CD4-positive, alpha-beta T cell treated with Interleukin-10 for 1 hour (primary cell): Measurements from ENCODE around the gene TBC1D22A.
"Not testable (repeated sequence)": the region's sequence is repeated elsewhere in the genome, so short reads cannot be mapped to it uniquely, and the experiment has no call there.

ENCODE experiments used
- DNase-seq: peaks from one replicate; pipeline ENCODE4 v3.0.0-alpha.2; 2020

The TBC1D22A gene

DNA sequence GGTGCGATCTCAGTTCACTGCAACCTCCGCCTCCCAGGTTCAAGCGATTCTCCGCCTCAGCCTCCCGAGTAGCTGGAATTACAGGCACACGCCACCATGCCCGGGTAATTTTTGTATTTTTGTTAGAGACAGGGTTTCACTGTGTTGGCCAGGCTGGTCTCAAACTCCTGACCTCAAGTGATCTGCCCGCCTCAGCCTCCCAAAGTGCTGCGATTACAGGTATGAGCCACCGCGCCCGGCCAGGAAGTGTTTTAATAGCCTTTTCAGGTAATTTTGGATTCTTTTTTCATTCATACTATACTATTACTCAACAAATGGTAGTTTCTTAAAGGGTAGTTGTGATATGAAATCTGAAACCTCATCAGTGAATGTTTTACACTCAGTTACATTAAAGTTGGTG lies 216.2 kb downstream of the TBC1D22A start:
- not testable (repeated sequence) for DNase-seq

DNA sequence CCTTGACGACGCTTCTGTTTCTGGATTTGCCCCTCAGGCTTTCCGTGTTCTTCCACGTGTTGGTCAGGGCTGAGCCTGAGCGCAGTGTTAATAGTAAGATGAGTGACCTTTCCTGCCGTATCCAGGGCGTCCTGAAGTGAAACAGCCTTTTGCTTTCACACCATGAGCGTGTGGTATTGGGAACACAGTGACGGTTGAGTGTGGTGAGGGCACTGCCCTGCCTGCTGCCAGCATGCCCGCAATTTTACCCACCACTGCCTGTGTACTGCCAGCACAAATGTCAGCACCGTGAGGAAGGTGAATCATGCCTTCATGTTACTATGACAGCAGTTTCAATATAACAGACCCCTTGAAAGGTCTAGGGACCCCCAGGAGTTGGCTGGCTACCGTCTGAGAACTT lies 217.1 kb downstream of the TBC1D22A start:
- DNase-seq, result no peak

GRCh38 chr22:46980392-46980791 lies 217.9 kb downstream of the TBC1D22A start:
- DNase-seq, result no peak

GRCh38 chr22:46982635-46983034 lies 220.2 kb downstream of the TBC1D22A start:
- DNase-seq, result no peak

DNA sequence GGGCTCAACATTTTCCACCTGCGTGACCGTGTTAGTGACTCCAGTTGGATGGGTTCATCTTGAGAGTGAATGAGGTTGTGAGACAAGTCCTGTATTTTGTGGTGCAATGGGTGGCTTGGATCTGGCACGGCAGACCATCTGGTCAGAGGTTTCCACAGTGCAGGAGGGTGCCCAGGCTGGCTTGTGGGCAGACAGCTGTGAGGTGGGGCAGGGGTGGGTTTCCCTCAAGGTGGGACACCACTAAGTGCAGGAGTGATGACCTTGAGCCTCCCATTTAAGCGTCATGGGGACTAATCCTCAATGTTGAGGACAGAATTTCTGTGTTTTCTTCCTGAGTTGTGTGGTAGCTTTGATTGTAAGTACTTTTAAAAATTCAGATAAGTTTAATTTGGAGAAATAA lies 220.6 kb downstream of the TBC1D22A start:
- no peak for DNase-seq

GRCh38 chr22:46984751-46985506 lies 222.5 kb downstream of the TBC1D22A start:
- DNase-seq, result no peak

DNA sequence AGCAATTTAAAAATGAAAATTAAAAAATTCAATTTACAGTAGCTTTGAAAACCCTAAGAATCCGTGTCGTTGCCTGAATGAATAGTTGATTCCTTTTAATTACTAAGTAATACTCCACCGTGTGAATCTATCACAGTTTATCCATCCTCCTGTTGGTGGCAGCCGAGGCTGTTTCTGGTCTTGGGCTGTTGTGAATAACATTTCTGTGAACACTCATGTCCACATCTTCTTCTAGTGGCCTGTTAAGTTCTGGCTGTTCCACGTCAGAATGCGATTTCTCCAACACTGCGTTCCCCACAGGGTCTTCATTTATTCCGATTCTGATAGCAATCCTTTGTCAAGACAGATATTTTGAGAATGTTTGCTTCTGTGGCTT lies 223.0 kb downstream of the TBC1D22A start:
- DNase-seq, result no peak

DNA sequence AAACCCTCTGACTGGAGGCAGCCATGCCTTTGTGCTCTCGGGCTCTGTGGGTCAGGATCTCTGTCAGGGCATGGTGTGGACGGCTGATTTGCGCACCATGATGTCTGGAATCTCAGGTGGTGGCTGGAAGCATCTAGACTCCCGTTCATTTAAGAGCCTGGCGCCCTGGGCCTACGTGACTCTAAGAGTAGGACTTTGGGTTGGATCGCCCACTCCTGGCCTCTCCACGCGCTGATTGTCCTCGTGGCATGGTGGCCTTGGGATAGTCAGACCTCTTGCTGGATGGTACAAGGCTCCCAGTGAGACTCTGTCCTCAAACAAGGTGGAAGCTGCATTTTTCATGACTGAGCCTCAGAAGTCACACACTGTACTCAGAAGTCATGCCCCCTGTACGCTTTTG lies 224.3 kb downstream of the TBC1D22A start:
- no peak for DNase-seq

DNA sequence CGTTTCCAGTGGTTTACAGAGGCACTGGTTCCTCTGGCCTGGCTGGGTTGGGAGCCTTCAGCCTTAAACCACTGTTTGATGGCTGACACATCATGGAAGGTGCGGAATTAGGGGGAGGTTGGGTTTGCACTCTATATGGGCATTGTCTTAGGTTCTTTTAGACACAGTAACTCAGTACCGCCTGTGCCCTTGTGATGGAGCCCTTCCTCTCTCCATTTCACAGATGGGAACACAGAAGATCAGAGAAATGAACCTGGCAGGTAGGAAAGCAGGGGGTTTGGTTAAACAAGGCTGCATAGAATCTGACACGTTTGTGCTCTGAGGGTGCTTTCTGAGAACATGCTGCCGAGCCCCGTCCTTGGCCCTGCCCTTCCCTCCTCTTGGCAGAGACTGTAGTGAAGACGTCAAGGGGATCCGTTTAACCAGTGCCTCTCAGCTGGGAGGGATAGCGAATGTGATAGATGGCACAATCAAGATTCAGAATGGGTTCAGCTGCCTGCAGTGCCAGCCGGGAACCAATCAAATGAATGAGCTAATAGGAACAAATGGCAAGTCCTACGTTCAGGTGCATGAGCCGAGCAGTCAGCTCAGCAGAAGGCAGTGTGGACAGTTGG lies 228.6 kb downstream of the TBC1D22A start:
- no peak for DNase-seq

DNA sequence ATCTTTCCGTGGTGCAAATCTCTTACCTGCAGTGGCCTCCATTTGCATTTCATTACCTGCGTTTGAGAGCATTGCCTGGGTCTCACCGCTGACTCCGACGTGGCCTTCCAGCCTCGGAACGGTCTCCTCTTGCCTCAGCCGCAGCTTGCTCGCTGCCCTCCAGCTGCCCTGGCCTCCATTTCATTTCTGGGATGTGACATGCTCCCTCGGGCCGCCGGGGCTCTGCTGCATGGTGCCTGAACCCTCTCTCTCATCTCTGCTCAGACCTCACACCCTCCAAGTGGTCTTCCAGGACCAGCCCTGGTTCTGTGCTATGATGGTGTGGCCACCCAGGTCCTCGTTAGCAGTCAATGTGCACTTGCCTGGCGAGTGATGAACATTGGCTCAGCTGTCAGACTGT lies 229.2 kb downstream of the TBC1D22A start:
- DNase-seq, result no peak

GRCh38 chr22:46992121-46992731 lies 229.8 kb downstream of the TBC1D22A start:
- DNase-seq, result no peak

GRCh38 chr22:46993633-46994032 lies 231.2 kb downstream of the TBC1D22A start:
- DNase-seq, result no peak

DNA sequence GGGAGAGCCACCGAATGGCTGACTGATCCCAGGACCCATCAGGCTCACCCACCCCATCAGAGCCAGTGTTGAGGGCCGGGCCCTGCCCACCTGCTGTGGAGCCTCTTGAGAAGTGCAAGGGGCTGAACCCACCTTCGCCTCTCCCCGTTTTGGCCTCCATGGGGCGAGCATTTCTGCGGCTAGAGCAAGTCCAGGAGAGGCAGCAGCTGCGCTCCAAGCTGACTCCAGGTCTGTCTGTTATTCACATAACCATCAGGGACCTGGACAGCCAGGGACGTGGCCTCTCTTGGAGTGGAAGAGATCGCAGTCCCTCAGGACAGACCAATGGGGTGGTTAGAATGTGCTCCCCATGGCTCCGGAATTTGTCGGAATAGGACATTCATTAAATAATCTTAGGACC lies 231.8 kb downstream of the TBC1D22A start:
- DNase-seq, result no peak

DNA sequence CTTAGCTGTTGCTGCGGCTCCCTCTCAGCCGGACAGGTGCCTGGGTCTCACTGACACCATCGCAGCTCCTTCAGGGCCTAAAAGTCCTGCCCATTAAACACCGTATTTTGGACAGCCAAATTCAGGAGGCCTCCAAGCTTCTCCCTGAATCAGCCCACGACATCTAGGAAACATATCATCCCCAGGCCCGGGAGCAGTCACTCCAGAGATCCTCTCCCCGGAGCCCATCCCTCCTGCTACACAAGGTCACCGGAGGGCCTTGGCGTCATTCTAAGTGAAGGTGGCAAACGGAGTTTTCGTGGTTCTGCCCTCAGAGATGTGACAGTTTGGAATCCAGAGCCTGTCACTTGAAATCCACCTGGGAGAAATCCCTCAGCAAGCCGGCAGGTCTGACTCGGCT lies 232.5 kb downstream of the TBC1D22A start:
- DNase-seq, result no peak

- DNase-seq, result no peak
Measured at GRCh38 chr22:46995501-46996360, 233.3 kb downstream of the TBC1D22A start.

DNA sequence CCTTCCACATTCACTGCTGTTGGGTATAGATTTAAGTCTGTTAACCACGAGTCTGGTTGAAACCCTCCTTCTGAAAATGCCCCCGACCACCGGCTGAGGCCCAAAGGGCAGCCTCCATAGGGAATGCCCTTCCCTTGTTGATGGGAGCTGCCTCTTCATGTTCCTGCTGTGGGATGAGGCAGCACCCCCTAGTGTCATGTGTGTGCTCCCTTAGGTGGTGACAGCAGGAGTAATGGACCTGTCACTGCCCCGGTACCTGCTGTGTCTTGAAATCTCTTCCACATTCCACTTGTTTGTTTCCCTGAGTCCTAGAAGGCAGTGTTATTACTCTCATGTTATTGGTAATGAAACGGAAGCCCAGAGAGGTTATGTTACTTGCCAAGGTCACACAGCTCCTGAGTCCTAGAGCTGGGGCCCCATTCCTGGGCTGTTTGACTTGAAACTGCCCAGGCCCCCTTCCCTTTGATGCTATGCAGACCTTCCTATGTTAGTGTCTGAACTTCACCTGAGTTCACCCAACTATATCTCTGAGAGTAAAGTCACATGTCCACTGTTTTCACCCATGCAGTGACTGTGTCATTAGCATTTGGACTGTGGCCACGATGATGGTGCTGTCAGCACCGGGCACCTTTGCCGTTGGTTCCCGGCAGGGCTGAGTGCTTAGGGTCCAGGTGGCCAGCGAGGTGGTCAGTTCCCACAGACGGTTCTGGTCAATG lies 234.3 kb downstream of the TBC1D22A start:
- DNase-seq, result no peak

DNA sequence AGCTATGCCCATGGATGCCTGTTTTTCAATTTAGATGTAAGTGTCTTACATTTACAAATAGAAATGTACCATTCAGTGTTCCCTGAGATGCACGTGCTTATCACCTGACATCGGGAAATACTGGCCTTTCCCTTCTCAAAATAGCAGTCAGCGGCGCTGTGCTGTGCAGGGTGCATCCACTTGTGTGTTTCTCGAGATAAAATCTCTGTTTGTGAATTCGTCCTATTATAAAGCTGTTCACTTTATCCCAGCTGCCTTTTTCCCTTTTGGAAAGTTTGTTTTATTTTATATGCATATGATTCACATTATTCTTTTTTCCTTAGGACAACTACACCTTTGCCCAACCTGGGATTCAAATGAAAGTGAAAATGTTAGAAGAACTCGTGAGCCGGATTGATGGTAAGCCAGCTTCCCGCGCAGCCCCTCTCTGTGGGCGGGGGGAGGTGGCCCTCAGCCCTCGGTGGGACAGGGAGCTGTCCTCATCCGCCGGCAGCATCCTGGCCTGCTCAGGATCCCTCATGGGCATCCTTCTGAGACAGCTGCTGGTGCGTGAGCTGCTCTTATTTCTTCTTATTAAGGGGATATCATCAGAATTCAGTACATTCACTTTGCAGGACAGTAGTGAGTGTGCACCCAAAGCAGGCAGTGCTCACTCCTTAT lies 235.0 kb downstream of the TBC1D22A start:
- DNase-seq, result no peak

DNA sequence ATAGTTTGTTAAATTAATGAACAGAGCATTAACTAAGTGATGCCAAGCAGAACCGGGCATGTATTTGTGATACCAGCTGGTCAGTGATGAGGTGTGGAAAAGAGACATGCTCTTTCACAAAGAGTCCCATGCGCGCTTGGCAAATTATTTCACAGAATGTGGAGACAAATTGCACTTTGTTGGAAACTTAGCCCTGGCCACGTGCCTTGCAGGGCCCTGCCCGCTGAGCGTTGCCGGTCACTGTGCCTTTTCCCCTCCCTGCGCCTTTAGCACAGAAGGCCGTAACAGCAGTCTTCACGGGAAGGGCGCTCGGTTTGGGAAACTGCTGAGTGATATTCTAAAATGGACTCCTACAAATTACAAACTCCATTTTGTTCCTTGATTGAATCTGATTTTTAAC lies 235.9 kb downstream of the TBC1D22A start:
- DNase-seq, result no peak

DNA sequence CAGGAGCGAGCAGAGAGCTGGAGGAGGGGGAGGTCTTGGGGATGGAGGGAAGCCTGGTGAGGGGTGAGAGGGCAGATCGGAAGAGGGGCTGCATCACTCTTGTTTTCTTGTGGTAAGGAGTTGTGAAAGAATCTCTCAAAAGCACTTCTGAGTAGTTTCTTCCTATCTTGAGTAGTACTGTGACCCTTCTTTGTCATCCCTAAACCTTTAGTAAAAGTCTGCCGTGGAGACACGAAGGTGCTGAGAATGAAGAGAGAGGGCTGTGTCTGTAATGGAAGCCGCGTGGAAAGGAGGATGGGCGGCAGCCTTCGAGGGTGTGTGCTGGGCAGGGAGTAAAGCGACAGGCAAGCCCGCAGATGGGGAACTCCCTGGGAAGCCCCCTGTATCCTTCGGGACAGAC lies 237.8 kb downstream of the TBC1D22A start:
- DNase-seq, result no peak

GRCh38 chr22:47000888-47001287 lies 238.4 kb downstream of the TBC1D22A start:
- DNase-seq, result no peak

GRCh38 chr22:47001288-47001687 lies 238.8 kb downstream of the TBC1D22A start:
- DNase-seq, result no peak

DNA sequence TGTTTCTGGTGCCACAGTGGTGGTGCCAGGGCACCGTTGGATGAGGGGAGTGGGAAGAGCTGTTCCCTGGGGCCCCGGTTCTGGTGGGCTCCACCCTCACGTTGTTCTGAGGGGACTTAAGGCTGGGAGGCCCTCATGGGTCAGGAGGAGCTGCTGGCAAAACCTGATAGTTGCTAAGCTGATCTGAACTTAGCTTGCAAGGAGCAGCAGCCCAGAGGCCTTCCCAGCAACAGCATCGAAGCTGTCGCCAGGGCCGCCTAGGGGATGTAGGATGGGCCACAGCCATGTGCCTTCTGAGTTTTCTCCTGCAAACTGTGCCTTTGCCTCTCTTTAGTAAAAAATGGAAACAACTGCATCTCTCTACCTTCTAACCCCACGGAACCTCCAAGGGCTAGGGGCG lies 240.2 kb downstream of the TBC1D22A start:
- no peak for DNase-seq
